A673 (cell line): ENCODE measurements around the gene THPO. TPM values are rescaled to one million over a fixed set of nuclear protein-coding genes. Genes with fewer than 3 reads are reported as not detected.
"Not testable (repeated sequence)": the region's sequence is repeated elsewhere in the genome, so short reads cannot be mapped to it uniquely, and the experiment has no call there.

Source experiments
- BruUV-seq: library from RNA; stranded (reverse); fragments of 400-500 nt; replicated peaks from 2 replicates; lab custom pipeline; 2021; lab: Mats Ljungman, UMichigan
- CTCF ChIA-PET: fragments of 300-600 bp; sonication (Branson Sonifier 250); formaldehyde crosslinking; loops from one replicate; lab custom pipeline; 2022; ENCODE audit warnings: antibody characterized with exemption; lab: Charles Lee
- POLR2A ChIA-PET: fragments of 300-600 bp; sonication (Branson Sonifier 250); formaldehyde crosslinking; loops from one replicate; lab custom pipeline; 2022; ENCODE audit warnings: antibody characterized with exemption; ENCODE audit not compliant: low non-redundant PET; lab: Charles Lee
- DNase-seq: peaks from one replicate; pipeline ENCODE4 v3.0.0-alpha.2; 2015; ENCODE audit warnings: low spot score
- H3K27ac ChIP-seq: fragments of 200-600 bp; sonication (generic); 2 replicates; pipeline ENCODE4 v1.5.1; 2016; ENCODE audit warnings: mixed run types, low read depth, mild to moderate bottlenecking, mixed read lengths, antibody characterized with exemption, low read length; ENCODE audit not compliant: poor library complexity, severe bottlenecking
- H3K27me3 ChIP-seq: fragments of 200-600 bp; sonication (generic); replicated peaks from 2 replicates; pipeline ENCODE4 v1.6.1; 2017; ENCODE audit warnings: mixed run types, low read depth, mild to moderate bottlenecking, mixed read lengths, antibody characterized with exemption, low read length; ENCODE audit not compliant: insufficient read depth, poor library complexity
- H3K36me3 ChIP-seq: fragments of 200-600 bp; sonication (generic); 2 replicates; pipeline ENCODE4 v1.6.1; 2016; ENCODE audit warnings: mixed run types, mild to moderate bottlenecking, mixed read lengths, antibody characterized with exemption, low read length; ENCODE audit not compliant: insufficient read depth, poor library complexity, severe bottlenecking
- H3K4me1 ChIP-seq: fragments of 200-600 bp; sonication (generic); 2 replicates; pipeline ENCODE4 v1.6.1; 2017; ENCODE audit warnings: mixed run types, mild to moderate bottlenecking, mixed read lengths, antibody characterized with exemption, low read length; ENCODE audit not compliant: insufficient read depth, poor library complexity, severe bottlenecking
- H3K4me3 ChIP-seq: fragments of 200-600 bp; sonication (generic); 2 replicates; pipeline ENCODE4 v1.5.1; 2016; ENCODE audit warnings: low read depth, mixed run types, mild to moderate bottlenecking, mixed read lengths, low read length; ENCODE audit not compliant: poor library complexity, severe bottlenecking
- H3K9me3 ChIP-seq: fragments of 200-600 bp; sonication (generic); 2 replicates; pipeline ENCODE4 v1.6.1; 2016; ENCODE audit warnings: mixed run types, low read depth, mild to moderate bottlenecking, mixed read lengths, antibody characterized with exemption, low read length; ENCODE audit not compliant: poor library complexity, severe bottlenecking
- EZH2 ChIP-seq: fragments of 200-600 bp; sonication (generic); IDR thresholded peaks from 2 replicates; pipeline ENCODE4 v1.6.1; 2017; ENCODE audit warnings: borderline replicate concordance, low read depth, mild to moderate bottlenecking, mixed read lengths, antibody characterized with exemption, low read length; ENCODE audit not compliant: poor library complexity, severe bottlenecking
- intact Hi-C: fragments of 100-400 bp; cut with micrococcal nuclease; formaldehyde crosslinking; loops from one replicate; pipeline ENCODE4 v1.10.0; 2022; ENCODE audit not compliant: unreplicated experiment
- total RNA-seq: library from RNA; stranded (reverse); gene quantifications from 2 replicates; pipeline ENCODE4 v1.2.3, GENCODE V29; 2021
- TF ChIP-seq, protein P1 (sequence below): fragments of 300-800, 200-600 bp; sonication (generic); conservative IDR thresholded peaks from 2 replicates; pipeline ENCODE4 v1.5.1; 2017; ENCODE audit warnings: low read depth, mild to moderate bottlenecking, antibody characterized with exemption, low read length, moderate library complexity, mixed read lengths

THPO gene
- total RNA-seq, 1 experiment from 2014 or later = not detected

DNA sequence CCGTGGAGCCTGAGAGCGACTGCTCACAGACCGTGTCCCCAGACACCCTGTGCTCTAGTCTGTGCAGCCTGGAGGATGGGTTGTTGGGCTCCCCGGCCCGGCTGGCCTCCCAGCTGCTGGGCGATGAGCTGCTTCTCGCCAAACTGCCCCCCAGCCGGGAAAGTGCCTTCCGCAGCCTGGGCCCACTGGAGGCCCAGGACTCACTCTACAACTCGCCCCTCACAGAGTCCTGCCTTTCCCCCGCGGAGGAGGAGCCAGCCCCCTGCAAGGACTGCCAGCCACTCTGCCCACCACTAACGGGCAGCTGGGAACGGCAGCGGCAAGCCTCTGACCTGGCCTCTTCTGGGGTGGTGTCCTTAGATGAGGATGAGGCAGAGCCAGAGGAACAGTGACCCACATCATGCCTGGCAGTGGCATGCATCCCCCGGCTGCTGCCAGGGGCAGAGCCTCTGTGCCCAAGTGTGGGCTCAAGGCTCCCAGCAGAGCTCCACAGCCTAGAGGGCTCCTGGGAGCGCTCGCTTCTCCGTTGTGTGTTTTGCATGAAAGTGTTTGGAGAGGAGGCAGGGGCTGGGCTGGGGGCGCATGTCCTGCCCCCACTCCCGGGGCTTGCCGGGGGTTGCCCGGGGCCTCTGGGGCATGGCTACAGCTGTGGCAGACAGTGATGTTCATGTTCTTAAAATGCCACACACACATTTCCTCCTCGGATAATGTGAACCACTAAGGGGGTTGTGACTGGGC is 33.3 kb downstream of the THPO start:
- DNase-seq = no peak
- H3K27me3 ChIP-seq = no peaks in the 10 kb centered on the region
- H3K36me3 ChIP-seq = peaks cover 5% of the 10 kb centered on the region
- intact Hi-C loops = no loop called here
- no TSS peak for BruUV-seq
- peaks cover 26% of the 10 kb centered on the region for H3K4me1 ChIP-seq
- TF ChIP-seq, protein P1, sequence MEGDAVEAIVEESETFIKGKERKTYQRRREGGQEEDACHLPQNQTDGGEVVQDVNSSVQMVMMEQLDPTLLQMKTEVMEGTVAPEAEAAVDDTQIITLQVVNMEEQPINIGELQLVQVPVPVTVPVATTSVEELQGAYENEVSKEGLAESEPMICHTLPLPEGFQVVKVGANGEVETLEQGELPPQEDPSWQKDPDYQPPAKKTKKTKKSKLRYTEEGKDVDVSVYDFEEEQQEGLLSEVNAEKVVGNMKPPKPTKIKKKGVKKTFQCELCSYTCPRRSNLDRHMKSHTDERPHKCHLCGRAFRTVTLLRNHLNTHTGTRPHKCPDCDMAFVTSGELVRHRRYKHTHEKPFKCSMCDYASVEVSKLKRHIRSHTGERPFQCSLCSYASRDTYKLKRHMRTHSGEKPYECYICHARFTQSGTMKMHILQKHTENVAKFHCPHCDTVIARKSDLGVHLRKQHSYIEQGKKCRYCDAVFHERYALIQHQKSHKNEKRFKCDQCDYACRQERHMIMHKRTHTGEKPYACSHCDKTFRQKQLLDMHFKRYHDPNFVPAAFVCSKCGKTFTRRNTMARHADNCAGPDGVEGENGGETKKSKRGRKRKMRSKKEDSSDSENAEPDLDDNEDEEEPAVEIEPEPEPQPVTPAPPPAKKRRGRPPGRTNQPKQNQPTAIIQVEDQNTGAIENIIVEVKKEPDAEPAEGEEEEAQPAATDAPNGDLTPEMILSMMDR = no peak
- TF ChIP-seq EZH2 = no peak
- H3K4me3 ChIP-seq = no peak overlapping the region
- H3K27ac ChIP-seq = no peak overlapping the region
- ChIA-PET POLR2A (interaction anchor here (0.6 kb wide), 1 partner anchor 73 kb away, joined by 12 read pairs; no protein-coding TSS in a partner anchor), CTCF (interaction anchor here (0.5 kb wide), 1 partner anchor 15 kb away, joined by 3 read pairs; no protein-coding TSS in a partner anchor)
- no peaks in the 10 kb centered on the region for H3K9me3 ChIP-seq

DNA sequence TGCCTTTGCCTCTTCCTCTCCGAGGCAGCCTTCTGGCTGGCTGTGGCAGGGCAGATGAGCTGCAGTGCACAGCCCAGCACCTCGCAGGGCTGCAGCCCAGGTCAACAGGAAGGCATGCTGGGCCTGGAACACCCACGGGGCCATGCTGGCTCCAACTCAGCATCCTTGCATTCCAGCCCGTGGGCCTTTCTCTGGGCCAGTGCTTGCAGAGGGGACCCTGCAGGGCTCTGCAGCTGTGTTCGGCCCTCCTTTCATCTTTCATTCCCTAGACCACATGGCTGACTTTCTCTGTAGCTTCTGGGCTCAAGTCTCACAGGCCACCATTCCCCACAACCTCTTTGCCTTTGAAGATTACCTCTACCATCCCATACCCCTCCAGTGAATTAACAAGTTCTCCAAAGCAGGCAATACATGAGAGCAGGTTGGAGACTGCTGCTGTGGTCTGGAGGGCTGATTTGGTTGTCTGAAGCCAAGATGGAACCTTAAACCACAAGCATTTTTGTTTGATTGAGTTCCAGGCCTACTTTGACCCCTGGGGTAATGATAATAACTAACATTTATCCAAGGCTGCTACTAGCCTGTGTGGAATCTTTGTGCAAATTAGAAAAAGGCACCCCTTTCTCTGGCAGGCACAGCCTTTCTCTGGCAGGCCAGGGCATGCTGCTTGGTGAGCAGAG is 34.7 kb downstream of the THPO start:
- TF ChIP-seq, protein P1 = no peak
- no peak for TF ChIP-seq EZH2
- H3K4me3 ChIP-seq = no peak overlapping the region
- no peak overlapping the region for H3K27ac ChIP-seq
- no TSS peak for BruUV-seq
- peaks cover 25% of the 10 kb centered on the region for H3K4me1 ChIP-seq
- H3K36me3 ChIP-seq = peaks cover 5% of the 10 kb centered on the region
- H3K9me3 ChIP-seq = no peaks in the 10 kb centered on the region
- ChIA-PET CTCF (no interaction called here), POLR2A (no interaction called here)
- intact Hi-C loops = no loop called here
- H3K27me3 ChIP-seq = no peaks in the 10 kb centered on the region
- no peak for DNase-seq

DNA sequence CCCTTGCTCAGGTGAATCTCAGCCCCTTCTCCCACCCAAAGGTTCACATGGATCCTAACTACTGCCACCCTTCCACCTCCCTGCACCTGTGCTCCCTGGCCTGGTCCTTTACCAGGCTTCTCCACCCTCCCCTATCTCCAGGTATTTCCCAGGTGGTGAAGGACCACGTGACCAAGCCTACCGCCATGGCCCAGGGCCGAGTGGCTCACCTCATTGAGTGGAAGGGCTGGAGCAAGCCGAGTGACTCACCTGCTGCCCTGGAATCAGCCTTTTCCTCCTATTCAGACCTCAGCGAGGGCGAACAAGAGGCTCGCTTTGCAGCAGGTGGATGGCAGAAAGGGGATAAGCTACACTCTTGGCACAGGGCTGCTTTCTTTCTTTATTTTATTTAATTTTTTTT is 36.1 kb downstream of the THPO start:
- H3K4me1 ChIP-seq = peaks cover 31% of the 10 kb centered on the region
- ChIA-PET POLR2A (no interaction called here), CTCF (no interaction called here)
- H3K4me3 ChIP-seq = no peak overlapping the region
- no peak for TF ChIP-seq EZH2
- TF ChIP-seq, protein P1 = no peak
- H3K9me3 ChIP-seq = no peaks in the 10 kb centered on the region
- no peaks in the 10 kb centered on the region for H3K27me3 ChIP-seq
- intact Hi-C loops = no loop called here
- no peak overlapping the region for H3K27ac ChIP-seq
- BruUV-seq = no TSS peak
- DNase-seq = no peak
- peaks cover 5% of the 10 kb centered on the region for H3K36me3 ChIP-seq

DNA sequence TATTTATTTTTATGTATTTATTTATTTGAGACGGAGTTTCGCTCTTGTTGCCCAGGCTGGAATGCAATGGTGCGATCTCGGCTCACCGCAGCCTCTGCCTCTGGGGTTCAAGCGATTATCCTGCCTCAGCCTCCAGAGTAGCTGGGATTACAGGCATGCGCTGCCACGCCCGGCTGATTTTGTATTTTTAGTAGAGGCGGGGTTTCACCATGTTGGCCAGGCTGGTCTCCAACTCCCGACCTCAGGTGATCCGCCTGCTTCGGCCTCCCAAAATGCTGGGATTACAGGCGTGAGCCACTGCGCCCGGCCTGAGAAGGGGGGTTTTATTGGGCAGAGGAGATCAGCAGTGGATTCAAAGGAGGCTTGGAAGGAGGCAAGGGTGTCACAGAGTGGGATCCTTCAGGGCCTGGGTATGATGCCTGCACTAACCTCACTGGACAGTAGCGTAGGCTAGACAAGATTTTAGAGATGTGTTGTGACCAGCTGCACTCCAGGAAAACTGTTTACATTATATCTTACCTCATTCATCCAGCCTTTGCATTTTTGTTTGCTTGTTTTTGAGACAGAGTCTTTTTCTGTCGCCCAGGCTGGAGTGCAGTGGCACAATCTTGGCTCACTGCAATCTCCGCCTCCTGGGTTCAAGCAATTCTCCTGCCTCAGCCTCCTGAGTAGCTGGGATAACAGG is 38.4 kb downstream of the THPO start:
- CTCF ChIA-PET = not testable (repeated sequence)

More for the DNA sequence above, 38.4 kb downstream of the THPO start:
- POLR2A ChIA-PET, H3K4me3 ChIP-seq, H3K9me3 ChIP-seq, H3K27me3 ChIP-seq, BruUV-seq, H3K27ac ChIP-seq, intact Hi-C loops, DNase-seq: not testable (repeated sequence)
- H3K4me1 ChIP-seq = peaks cover 30% of the 10 kb centered on the region
- peaks cover 12% of the 10 kb centered on the region for H3K36me3 ChIP-seq
